Islet of Langerhans (tissue), 1 donor: ENCODE data around the gene JAK1.

Source experiments
- FAIRE-seq: peaks from one replicate; lab custom pipeline; 2011; peaks lifted over from hg19 to GRCh38; lab: Jason Lieb, UNC

Gene JAK1

GRCh38 chr1:64861611-64862010 is 104.7 kb downstream of the JAK1 start:
- no peak for FAIRE-seq

- no peak for FAIRE-seq
Measured at GRCh38 chr1:64857347-64857746, 109.0 kb downstream of the JAK1 start.

- no peak for FAIRE-seq
Measured at GRCh38 chr1:64856553-64856952, 109.8 kb downstream of the JAK1 start.

GRCh38 chr1:64855557-64855956 is 110.8 kb downstream of the JAK1 start:
- no peak for FAIRE-seq

- FAIRE-seq, result no peak
Measured at GRCh38 chr1:64854674-64855073, 111.7 kb downstream of the JAK1 start.

GRCh38 chr1:64851664-64852063 is 114.7 kb downstream of the JAK1 start:
- no peak for FAIRE-seq

GRCh38 chr1:64850846-64851245 is 115.5 kb downstream of the JAK1 start:
- no peak for FAIRE-seq

- no peak for FAIRE-seq
Measured at GRCh38 chr1:64849942-64850341, 116.4 kb downstream of the JAK1 start.

GRCh38 chr1:64848803-64849202 is 117.5 kb downstream of the JAK1 start:
- FAIRE-seq, result no peak

- no peak for FAIRE-seq
Measured at GRCh38 chr1:64848136-64848535, 118.2 kb downstream of the JAK1 start.

GRCh38 chr1:64847666-64848065 is 118.7 kb downstream of the JAK1 start:
- FAIRE-seq, result no peak

GRCh38 chr1:64846573-64847430 is 119.5 kb downstream of the JAK1 start:
- FAIRE-seq, result no peak

- FAIRE-seq, result no peak
Measured at GRCh38 chr1:64845831-64846425, 120.4 kb downstream of the JAK1 start.

GRCh38 chr1:64844609-64845008 is 121.7 kb downstream of the JAK1 start:
- FAIRE-seq, result no peak

GRCh38 chr1:64844175-64844574 is 122.2 kb downstream of the JAK1 start:
- no peak for FAIRE-seq

- no peak for FAIRE-seq
Measured at GRCh38 chr1:64843675-64844074, 122.7 kb downstream of the JAK1 start.

- FAIRE-seq, result no peak
Measured at GRCh38 chr1:64842224-64842623, 124.1 kb downstream of the JAK1 start.

GRCh38 chr1:64841330-64842065 is 124.9 kb downstream of the JAK1 start:
- no peak for FAIRE-seq

- FAIRE-seq, result no peak
Measured at GRCh38 chr1:64839732-64840405, 126.5 kb downstream of the JAK1 start.

- no peak for FAIRE-seq
Measured at GRCh38 chr1:64839261-64839660, 127.1 kb downstream of the JAK1 start.

- FAIRE-seq, result no peak
Measured at GRCh38 chr1:64838486-64838885, 127.9 kb downstream of the JAK1 start.

- no peak for FAIRE-seq
Measured at GRCh38 chr1:64836802-64837201, 129.5 kb downstream of the JAK1 start.

GRCh38 chr1:64834734-64835133 is 131.6 kb downstream of the JAK1 start:
- FAIRE-seq, result peak; percentile 79
